ENCODE results near the gene BEND7. TPM values are rescaled to one million over a fixed set of nuclear protein-coding genes. Genes with fewer than 3 reads are reported as not detected.

BEND7 gene
- total RNA-seq, 4 donors from 2014 or later: 10.8 to 27.5 (median 21.5) TPM

DNA sequence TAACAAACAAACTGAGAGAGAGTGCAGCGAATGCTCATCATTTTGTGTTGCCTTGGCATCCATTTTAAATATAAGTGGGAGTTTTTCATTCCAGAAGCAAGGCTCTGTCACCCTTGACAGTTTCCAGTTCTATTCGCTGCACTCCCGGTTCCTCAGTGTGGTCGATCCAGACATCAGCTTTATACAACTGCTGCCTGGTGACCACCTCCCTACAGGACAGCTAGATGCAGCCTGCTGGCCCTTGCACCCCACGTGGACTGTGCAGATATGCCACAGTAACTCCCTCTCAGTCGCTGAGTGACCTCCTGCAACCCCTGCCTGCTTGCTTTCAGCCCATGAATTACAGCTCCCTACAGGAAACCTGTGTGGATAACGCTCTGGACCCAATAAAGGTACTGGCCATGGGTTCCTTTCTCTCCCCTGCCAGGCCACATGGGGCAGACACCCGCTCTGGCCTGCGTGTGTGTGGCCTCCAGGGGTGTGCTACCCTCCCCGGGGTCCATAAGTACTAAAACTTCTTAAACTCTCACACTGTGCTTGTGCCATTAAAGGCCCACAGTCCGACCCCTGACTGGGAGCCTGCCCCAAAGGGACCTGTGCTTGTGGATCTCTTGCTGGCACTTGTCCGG, 23.6 kb downstream of the BEND7 start:
- no peak for DNase-seq (ENCODE audit: low spot score in 2 of 2)

DNA sequence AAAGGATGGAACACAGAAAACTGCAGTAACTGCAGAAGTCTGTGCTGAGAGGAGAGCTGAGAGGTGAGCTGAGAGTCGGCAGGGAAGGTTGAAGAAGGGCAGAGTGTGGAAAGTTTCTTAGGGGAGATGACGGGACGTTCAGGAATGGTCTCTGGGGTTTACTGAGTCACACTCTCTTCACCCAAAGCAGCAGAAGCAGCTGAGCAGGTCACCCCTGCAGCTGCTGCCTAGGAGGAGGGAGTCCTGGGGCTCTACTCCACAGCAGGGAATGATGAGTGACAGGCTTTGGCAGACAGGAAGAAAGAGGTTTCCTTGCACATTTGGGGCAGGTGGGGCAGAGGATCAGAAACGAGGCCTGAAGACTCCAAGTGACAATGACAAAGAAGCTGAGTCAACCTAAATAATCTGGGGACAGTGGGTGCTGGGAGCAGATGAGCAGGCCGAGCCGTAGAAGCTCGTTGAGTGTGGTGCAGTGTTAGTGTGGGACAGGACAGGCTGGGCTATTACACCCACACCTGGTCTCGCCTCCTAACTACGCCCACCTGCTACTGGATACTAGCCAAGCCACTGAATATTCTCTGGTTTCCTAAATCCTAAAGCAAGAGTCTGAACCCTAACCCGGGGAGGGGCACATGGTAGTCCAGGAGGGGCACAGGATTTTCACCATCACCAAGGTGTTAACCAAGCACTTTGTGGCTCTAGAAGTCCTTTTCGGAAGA, 24.9 kb downstream of the BEND7 start:
- no peak for DNase-seq (ENCODE audit: low spot score in 2 of 2)
- Histone ChIP-seq H3K27me3 (no peaks in the 10 kb centered on the region), H3K4me1 (peaks cover 0 to 9% (median 0%) of the 10 kb centered on the region in 4 donors), H3K4me3 (no peak overlapping the region), H3K9me3 (no peaks in the 10 kb centered on the region), H3K36me3 (peaks cover 0 to 26% (median 0%) of the 10 kb centered on the region in 3 donors), H3K27ac (no peak overlapping the region)
- WGBS, 2 donors: 80 to 84% methylated on average over 11 of the region's 11 CpGs
- TF ChIP-seq POLR2A (IDR thresholded peaks at IDR 0.05) (no peak), EP300 (IDR thresholded peaks at IDR 0.05) (no peak)
- TF ChIP-seq, protein P1, sequence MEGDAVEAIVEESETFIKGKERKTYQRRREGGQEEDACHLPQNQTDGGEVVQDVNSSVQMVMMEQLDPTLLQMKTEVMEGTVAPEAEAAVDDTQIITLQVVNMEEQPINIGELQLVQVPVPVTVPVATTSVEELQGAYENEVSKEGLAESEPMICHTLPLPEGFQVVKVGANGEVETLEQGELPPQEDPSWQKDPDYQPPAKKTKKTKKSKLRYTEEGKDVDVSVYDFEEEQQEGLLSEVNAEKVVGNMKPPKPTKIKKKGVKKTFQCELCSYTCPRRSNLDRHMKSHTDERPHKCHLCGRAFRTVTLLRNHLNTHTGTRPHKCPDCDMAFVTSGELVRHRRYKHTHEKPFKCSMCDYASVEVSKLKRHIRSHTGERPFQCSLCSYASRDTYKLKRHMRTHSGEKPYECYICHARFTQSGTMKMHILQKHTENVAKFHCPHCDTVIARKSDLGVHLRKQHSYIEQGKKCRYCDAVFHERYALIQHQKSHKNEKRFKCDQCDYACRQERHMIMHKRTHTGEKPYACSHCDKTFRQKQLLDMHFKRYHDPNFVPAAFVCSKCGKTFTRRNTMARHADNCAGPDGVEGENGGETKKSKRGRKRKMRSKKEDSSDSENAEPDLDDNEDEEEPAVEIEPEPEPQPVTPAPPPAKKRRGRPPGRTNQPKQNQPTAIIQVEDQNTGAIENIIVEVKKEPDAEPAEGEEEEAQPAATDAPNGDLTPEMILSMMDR (IDR thresholded peaks at IDR 0.05): no peak

More for the DNA sequence above, 23.6 kb downstream of the BEND7 start:
- H3K4me1 ChIP-seq: peaks cover 0 to 9% (median 0%) of the 10 kb centered on the region in 4 donors
- TF ChIP-seq, protein P1 (IDR thresholded peaks at IDR 0.05): no peak
- no peak for TF ChIP-seq EP300 (IDR thresholded peaks at IDR 0.05)
- TF ChIP-seq POLR2A (IDR thresholded peaks at IDR 0.05): no peak
- peaks cover 0 to 13% (median 0%) of the 10 kb centered on the region in 3 donors for H3K36me3 ChIP-seq
- H3K27me3 ChIP-seq: no peaks in the 10 kb centered on the region
- no peak overlapping the region for H3K27ac ChIP-seq
- WGBS, 2 donors: 69 to 75% methylated on average over 11 to 12 of the region's 12 CpGs
- H3K4me3 ChIP-seq: no peak overlapping the region
- H3K9me3 ChIP-seq: no peaks in the 10 kb centered on the region

DNA sequence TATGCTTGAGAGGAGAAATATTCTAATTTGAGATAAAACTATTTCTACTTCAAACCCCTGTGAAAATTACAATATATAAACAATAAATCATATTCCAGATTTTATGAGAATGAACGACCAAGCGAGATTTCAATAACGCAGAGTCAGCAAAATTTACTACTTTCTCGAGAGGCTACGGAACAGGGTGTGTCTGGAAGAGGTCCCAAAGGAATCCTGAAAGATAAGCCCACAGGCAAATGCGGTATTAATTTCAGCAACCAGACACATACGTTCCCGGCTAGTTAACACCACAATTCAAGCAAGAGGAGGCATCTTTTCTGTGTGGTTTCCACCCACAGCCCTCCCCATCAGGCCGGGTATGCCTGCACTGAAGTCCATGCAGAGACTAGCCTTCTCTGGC, 26.4 kb downstream of the BEND7 start:
- Histone ChIP-seq H3K9me3 (no peaks in the 10 kb centered on the region), H3K27me3 (no peaks in the 10 kb centered on the region), H3K4me3 (no peak overlapping the region), H3K4me1 (peaks cover 0 to 9% (median 0%) of the 10 kb centered on the region in 4 donors), H3K27ac (no peak overlapping the region), H3K36me3 (peaks cover 0 to 24% (median 0%) of the 10 kb centered on the region in 3 donors)
- DNase-seq (ENCODE audit: low spot score in 2 of 2): no peak
- TF ChIP-seq POLR2A (IDR thresholded peaks at IDR 0.05): no peak
- TF ChIP-seq, protein P1 (IDR thresholded peaks at IDR 0.05): no peak
- TF ChIP-seq EP300 (IDR thresholded peaks at IDR 0.05): no peak
- 69 to 73% methylated on average over 9 of the region's 9 CpGs for WGBS, 2 donors

DNA sequence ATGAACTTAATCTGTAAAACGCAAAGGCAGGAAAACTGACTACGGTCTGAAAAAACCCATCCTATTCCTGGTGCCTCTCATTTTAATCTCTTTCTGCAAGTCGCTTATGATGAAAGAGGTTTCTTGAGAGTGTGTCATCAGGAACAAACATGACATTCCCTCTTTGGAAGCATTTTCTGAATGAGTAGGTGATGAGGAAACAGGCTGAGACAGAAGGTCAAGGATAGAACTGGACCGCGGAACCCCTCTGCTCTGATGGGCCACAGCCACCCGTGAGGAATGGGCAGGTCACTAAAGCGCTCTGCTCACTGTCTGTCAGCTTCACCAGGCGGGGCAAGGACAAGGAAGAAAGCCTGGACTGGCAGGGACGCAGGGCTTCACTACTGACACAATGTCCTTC, 28.6 kb downstream of the BEND7 start:
- 91 to 97% methylated on average over 9 of the region's 9 CpGs for WGBS, 2 donors
- H3K4me3 ChIP-seq: no peak overlapping the region
- DNase-seq (ENCODE audit: low spot score in 2 of 2): no peak
- H3K36me3 ChIP-seq: peaks cover 0 to 42% (median 3%) of the 10 kb centered on the region in 3 donors
- no peaks in the 10 kb centered on the region for H3K27me3 ChIP-seq
- no peaks in the 10 kb centered on the region for H3K9me3 ChIP-seq
- peaks cover 0 to 9% (median 0%) of the 10 kb centered on the region in 4 donors for H3K4me1 ChIP-seq
- no peak overlapping the region for H3K27ac ChIP-seq
- TF ChIP-seq POLR2A (IDR thresholded peaks at IDR 0.05) (no peak), EP300 (IDR thresholded peaks at IDR 0.05) (no peak)
- TF ChIP-seq, protein P1 (IDR thresholded peaks at IDR 0.05): no peak

DNA sequence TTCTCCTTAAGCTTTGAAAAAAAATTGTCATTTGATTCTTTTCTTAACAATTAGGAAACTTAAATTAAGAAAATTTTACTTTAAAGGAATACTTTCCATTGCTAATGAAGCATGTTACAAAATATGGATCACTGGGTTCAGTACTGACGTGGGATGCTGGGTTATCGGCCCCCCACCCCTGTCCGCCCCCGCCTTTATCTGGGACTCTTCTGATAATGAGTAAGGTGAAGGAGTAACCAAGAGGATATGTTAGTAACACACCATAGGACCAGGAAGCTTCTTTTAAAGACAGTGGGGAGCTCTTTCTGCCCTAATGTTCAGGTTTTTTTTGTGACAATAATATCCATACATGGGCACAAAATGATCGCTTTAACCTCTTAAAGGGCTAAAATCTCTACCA, 29.7 kb downstream of the BEND7 start:
- peaks cover 0 to 9% (median 0%) of the 10 kb centered on the region in 4 donors for H3K4me1 ChIP-seq
- DNase-seq (ENCODE audit: low spot score in 2 of 2): no peak
- TF ChIP-seq EP300 (IDR thresholded peaks at IDR 0.05) (no peak), POLR2A (IDR thresholded peaks at IDR 0.05) (no peak)
- TF ChIP-seq, protein P1 (IDR thresholded peaks at IDR 0.05): no peak
- H3K27ac ChIP-seq: no peak overlapping the region
- H3K9me3 ChIP-seq: no peaks in the 10 kb centered on the region
- no peak overlapping the region for H3K4me3 ChIP-seq
- H3K36me3 ChIP-seq: peaks cover 0 to 47% (median 3%) of the 10 kb centered on the region in 3 donors
- WGBS, 2 donors: 95 to 96% methylated on average over 5 of the region's 5 CpGs
- no peaks in the 10 kb centered on the region for H3K27me3 ChIP-seq
